H9 (cell line): ENCODE results near the gene ITPKB. TPM values are rescaled to one million over a fixed set of nuclear protein-coding genes. Genes with fewer than 3 reads are reported as not detected.
A peak's percentile ranks its signal among the peaks of the same experiment; 100 is the strongest.

Experiments used
- DNase-seq: peaks from one replicate; pipeline ENCODE4 v3.0.0-alpha.2; 2017
- H2AFZ ChIP-seq: one replicate; pipeline ENCODE4 v1.6.1; 2013; ENCODE audit warnings: mild to moderate bottlenecking, low read length, control low read depth, moderate library complexity
- H2AK5ac ChIP-seq: 2 replicates; pipeline ENCODE4 v1.6.1; 2013; ENCODE audit warnings: low read length, control low read depth, mixed read lengths; ENCODE audit not compliant: insufficient read length
- H2BK120ac ChIP-seq: one replicate; pipeline ENCODE4 v1.6.1; 2013; ENCODE audit warnings: low read depth, mild to moderate bottlenecking, low read length, control low read depth, inconsistent platforms; ENCODE audit not compliant: poor library complexity, severe bottlenecking
- H2BK12ac ChIP-seq: 2 replicates; pipeline ENCODE4 v1.6.1; 2013; ENCODE audit warnings: low read length, control low read depth, mixed read lengths, low read depth; ENCODE audit not compliant: insufficient read length
- H2BK15ac ChIP-seq: 2 replicates; pipeline ENCODE4 v1.6.1; 2013; ENCODE audit warnings: low read depth, low read length, control low read depth
- H2BK20ac ChIP-seq: one replicate; pipeline ENCODE4 v1.6.1; 2013; ENCODE audit warnings: low read depth, mild to moderate bottlenecking, low read length, control low read depth, inconsistent platforms; ENCODE audit not compliant: poor library complexity, severe bottlenecking
- H2BK5ac ChIP-seq: 2 replicates; pipeline ENCODE4 v1.6.1; 2013; ENCODE audit warnings: low read length, control low read depth, mixed read lengths; ENCODE audit not compliant: insufficient read length
- H3K14ac ChIP-seq: 2 replicates; pipeline ENCODE4 v1.6.1; 2013; ENCODE audit warnings: low read length, control low read depth; ENCODE audit not compliant: insufficient read depth
- H3K18ac ChIP-seq: 2 replicates; pipeline ENCODE4 v1.6.1; 2013; ENCODE audit warnings: low read depth, mild to moderate bottlenecking, mixed read lengths, low read length, control low read depth; ENCODE audit not compliant: insufficient read length
- H3K23ac ChIP-seq: 2 replicates; pipeline ENCODE4 v1.6.1; 2013; ENCODE audit warnings: low read length, control low read depth, mixed read lengths, low read depth; ENCODE audit not compliant: insufficient read length
- H3K23me2 ChIP-seq: 2 replicates; pipeline ENCODE4 v1.6.1; 2013; ENCODE audit warnings: low read depth, mild to moderate bottlenecking, mixed read lengths, low read length, control low read depth; ENCODE audit not compliant: insufficient read length, poor library complexity, severe bottlenecking
- H3K27ac ChIP-seq: 2 replicates; pipeline ENCODE4 v1.5.1; 2013; ENCODE audit warnings: low read length, control low read depth, mixed read lengths, low read depth; ENCODE audit not compliant: insufficient read length
- H3K27me3 ChIP-seq: 2 replicates; pipeline ENCODE4 v1.6.1; 2013; ENCODE audit warnings: low read length, control low read depth, inconsistent platforms; ENCODE audit not compliant: insufficient read depth
- H3K4ac ChIP-seq: 2 replicates; pipeline ENCODE4 v1.6.1; 2013; ENCODE audit warnings: low read depth, mild to moderate bottlenecking, control low read depth, inconsistent platforms, low read length, moderate library complexity
- H3K4me1 ChIP-seq: 2 replicates; pipeline ENCODE4 v1.6.1; 2013; ENCODE audit warnings: low read length, control low read depth, inconsistent platforms; ENCODE audit not compliant: insufficient read depth
- H3K4me2 ChIP-seq: 2 replicates; pipeline ENCODE4 v1.6.1; 2013; ENCODE audit warnings: low read length, control low read depth, mixed read lengths; ENCODE audit not compliant: insufficient read length, insufficient read depth
- H3K56ac ChIP-seq: 2 replicates; pipeline ENCODE4 v1.6.1; 2013; ENCODE audit warnings: low read depth, mild to moderate bottlenecking, mixed read lengths, low read length, control low read depth; ENCODE audit not compliant: insufficient read length
- H3K79me1 ChIP-seq: 2 replicates; pipeline ENCODE4 v1.6.1; 2013; ENCODE audit warnings: low read depth, mild to moderate bottlenecking, moderate library complexity, low read length, control low read depth, inconsistent platforms; ENCODE audit not compliant: insufficient read depth, poor library complexity, severe bottlenecking
- H3K79me2 ChIP-seq: 2 replicates; pipeline ENCODE4 v1.6.1; 2013; ENCODE audit warnings: low read length, control low read depth, inconsistent platforms; ENCODE audit not compliant: insufficient read depth
- H3K9ac ChIP-seq: 2 replicates; pipeline ENCODE4 v1.6.1; 2013; ENCODE audit warnings: low read length, control low read depth, mixed read lengths; ENCODE audit not compliant: insufficient read length; ENCODE audit errors: extremely low read depth
- H3K9me3 ChIP-seq: one replicate; pipeline ENCODE4 v1.6.1; 2013; ENCODE audit warnings: low read depth, low read length, inconsistent platforms; ENCODE audit not compliant: control insufficient read depth
- H3T11ph ChIP-seq: one replicate; pipeline ENCODE4 v1.6.1; 2013; ENCODE audit warnings: mild to moderate bottlenecking, low read length, control low read depth, inconsistent platforms
- H4K20me1 ChIP-seq: one replicate; pipeline ENCODE4 v1.6.1; 2013; ENCODE audit not compliant: control insufficient read depth, insufficient read length, insufficient read depth
- H4K5ac ChIP-seq: 2 replicates; pipeline ENCODE4 v1.6.1; 2013; ENCODE audit warnings: low read depth, mild to moderate bottlenecking, mixed read lengths, low read length, control low read depth; ENCODE audit not compliant: insufficient read length
- H4K8ac ChIP-seq: replicated peaks from 2 replicates; pipeline ENCODE4 v1.6.1; 2013; ENCODE audit warnings: low read length, control low read depth, mixed read lengths, low read depth; ENCODE audit not compliant: insufficient read length
- H4K91ac ChIP-seq: 2 replicates; pipeline ENCODE4 v1.6.1; 2013; ENCODE audit warnings: low read depth, mild to moderate bottlenecking, moderate library complexity, mixed read lengths, low read length, control low read depth; ENCODE audit not compliant: insufficient read length
- H3K27ac Mint-ChIP-seq, 3 experiments: 2 replicates in 2 of 3; 3 replicates in 1 of 3; pipeline ENCODE4 v1.8.0; 2020 to 2021; ENCODE audit warnings: mixed read lengths in 3 of 3, mild to moderate bottlenecking in 1 of 3, moderate library complexity in 1 of 3
- H3K27me3 Mint-ChIP-seq: 2 replicates; pipeline ENCODE4 v1.8.0; 2021; ENCODE audit warnings: low read depth, mild to moderate bottlenecking, moderate library complexity, mixed read lengths
- H3K36me3 Mint-ChIP-seq, 3 experiments: 2 replicates in 2 of 3; 3 replicates in 1 of 3; pipeline ENCODE4 v1.8.0; 2020 to 2021; ENCODE audit warnings: low read depth in 3 of 3, mixed read lengths in 3 of 3; ENCODE audit not compliant: insufficient read depth in 1 of 3
- H3K4me1 Mint-ChIP-seq, 2 experiments: 2 replicates each; pipeline ENCODE4 v1.8.0; 2020; ENCODE audit warnings: mixed read lengths in 2 of 2
- H3K4me3 Mint-ChIP-seq, 2 experiments: 2 replicates in 1 of 2; 3 replicates in 1 of 2; pipeline ENCODE4 v1.8.0; 2020 to 2021; ENCODE audit warnings: mild to moderate bottlenecking in 2 of 2, mixed read lengths in 2 of 2, moderate library complexity in 1 of 2
- H3K9me3 Mint-ChIP-seq, 2 experiments: 2 replicates in 1 of 2; 3 replicates in 1 of 2; pipeline ENCODE4 v1.8.0; 2020; ENCODE audit warnings: mild to moderate bottlenecking in 2 of 2, mixed read lengths in 2 of 2, moderate library complexity in 1 of 2
- WGBS: extraction: QIAGEN DNeasy Blood & Tissue Kit; methylation state at CpG from one replicate; pipeline ENCODE4 v1.1.7; 2013; ENCODE audit warnings: missing lambda C conversion rate, low lambda C conversion rate, mixed read lengths; ENCODE audit not compliant: insufficient read length; ENCODE audit errors: extremely low coverage; 5-methylcytosine and 5-hydroxymethylcytosine counted together
- total RNA-seq: library from RNA; stranded (reverse); gene quantifications from 2 replicates; pipeline ENCODE4 v1.2.1, GENCODE V29; 2021
- TF ChIP-seq, protein P1 (sequence below): fragments of 200-600 bp; sonication (generic); conservative IDR thresholded peaks from 3 replicates; pipeline ENCODE4 v1.8.0; 2021; ENCODE audit warnings: antibody characterized with exemption, mild to moderate bottlenecking

Gene ITPKB
- total RNA-seq, 1 experiment from 2014 or later: 3.8 TPM

DNA sequence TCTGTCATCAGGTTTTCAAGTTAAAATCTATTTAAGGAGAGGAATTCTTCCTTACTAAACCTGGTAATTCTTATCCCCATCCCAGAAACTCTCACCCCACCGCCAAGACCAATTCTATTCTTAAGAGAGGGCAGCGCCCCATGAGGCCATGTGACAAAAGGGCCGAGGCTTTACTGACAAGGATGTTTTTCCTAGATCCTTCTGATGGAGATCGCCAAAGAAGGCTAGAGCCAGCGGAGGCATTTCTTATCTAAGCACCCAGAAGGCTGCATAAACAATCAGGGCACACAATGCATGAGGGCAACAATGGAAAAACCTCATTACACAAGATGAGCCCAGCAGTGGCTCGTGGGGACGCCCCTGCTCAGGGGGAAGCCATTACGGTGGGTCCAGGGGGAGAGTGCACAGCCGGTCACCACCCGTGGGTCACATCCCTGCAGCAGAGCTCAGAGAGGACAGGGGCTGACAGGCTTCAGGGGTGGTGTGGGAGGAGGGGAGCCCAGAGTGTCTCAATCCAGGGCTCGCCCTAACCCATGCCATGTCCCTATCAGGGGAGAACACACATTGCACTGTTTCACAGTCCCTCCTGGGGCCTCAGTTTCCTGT lies 88.7 kb downstream of the ITPKB start:
- Histone ChIP-seq H2BK15ac (no peak overlapping the region), H2BK20ac (no peak overlapping the region), H3K9me3 (no peaks in the 10 kb centered on the region), H2BK5ac (no peak overlapping the region), H2BK120ac (no peak overlapping the region), H3K27me3 (no peaks in the 10 kb centered on the region), H3K56ac (no peak overlapping the region), H2AFZ (no peak overlapping the region), H3K79me2 (no peaks in the 10 kb centered on the region), H3K14ac (no peak overlapping the region; the same call in 1 of the 2 replicates), H3K27ac (no peak overlapping the region), H3K4me1 (peaks cover 16% of the 10 kb centered on the region; the same call in 1 of the 2 replicates), H4K8ac (no peak overlapping the region), H4K91ac (no peak overlapping the region), H2AK5ac (no peak overlapping the region), H2BK12ac (no peak overlapping the region), H3K23me2 (no peaks in the 10 kb centered on the region), H3K4me2 (no peak overlapping the region), H3K9ac (no peak overlapping the region), H3T11ph (no peak overlapping the region), H3K4ac (no peak overlapping the region), H3K23ac (no peak overlapping the region), H4K5ac (no peak overlapping the region), H3K18ac (no peak overlapping the region), H4K20me1 (no peaks in the 10 kb centered on the region), H3K79me1 (no peaks in the 10 kb centered on the region)
- peaks cover 31 to 47% of the 10 kb centered on the region in 2 experiments for H3K4me1 Mint-ChIP-seq
- H3K4me3 Mint-ChIP-seq: no peak overlapping the region
- no peak for DNase-seq
- no CpG with 5 or more reads among the region's 11 CpGs for WGBS
- H3K27me3 Mint-ChIP-seq: no peaks in the 10 kb centered on the region; the same call in none of the 2 replicates
- H3K27ac Mint-ChIP-seq: peak overlapping the region in 2 of 3 experiments; percentile 18 to 90; a peak in 3 of 7 replicates
- TF ChIP-seq, protein P1, sequence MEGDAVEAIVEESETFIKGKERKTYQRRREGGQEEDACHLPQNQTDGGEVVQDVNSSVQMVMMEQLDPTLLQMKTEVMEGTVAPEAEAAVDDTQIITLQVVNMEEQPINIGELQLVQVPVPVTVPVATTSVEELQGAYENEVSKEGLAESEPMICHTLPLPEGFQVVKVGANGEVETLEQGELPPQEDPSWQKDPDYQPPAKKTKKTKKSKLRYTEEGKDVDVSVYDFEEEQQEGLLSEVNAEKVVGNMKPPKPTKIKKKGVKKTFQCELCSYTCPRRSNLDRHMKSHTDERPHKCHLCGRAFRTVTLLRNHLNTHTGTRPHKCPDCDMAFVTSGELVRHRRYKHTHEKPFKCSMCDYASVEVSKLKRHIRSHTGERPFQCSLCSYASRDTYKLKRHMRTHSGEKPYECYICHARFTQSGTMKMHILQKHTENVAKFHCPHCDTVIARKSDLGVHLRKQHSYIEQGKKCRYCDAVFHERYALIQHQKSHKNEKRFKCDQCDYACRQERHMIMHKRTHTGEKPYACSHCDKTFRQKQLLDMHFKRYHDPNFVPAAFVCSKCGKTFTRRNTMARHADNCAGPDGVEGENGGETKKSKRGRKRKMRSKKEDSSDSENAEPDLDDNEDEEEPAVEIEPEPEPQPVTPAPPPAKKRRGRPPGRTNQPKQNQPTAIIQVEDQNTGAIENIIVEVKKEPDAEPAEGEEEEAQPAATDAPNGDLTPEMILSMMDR: 0 out of 3 replicates have a peak, but pooled peaks have one; percentile 10
- H3K36me3 Mint-ChIP-seq: no peaks in the 10 kb centered on the region
- peaks cover 0 to 3% of the 10 kb centered on the region in 2 experiments; a peak in 1 of 5 replicates for H3K9me3 Mint-ChIP-seq
